Measurements from ENCODE around the gene PNMA1. TPM values are rescaled to one million over a fixed set of nuclear protein-coding genes. Genes with fewer than 3 reads are reported as not detected.

The PNMA1 gene
- total RNA-seq: 29.7 and 30.6 TPM in 2 replicates

GRCh38 chr14:73713803-73714655 lies at the start of gene PNMA1:
PNMA1 (minus strand) TSS chr14:73714384; CDS start chr14:73713639, 745 bp downstream.
- peak; percentile 86 for DNase-seq (ENCODE audit: low spot score)
- H3K4me1 Mint-ChIP-seq (ENCODE audit: low read depth): peaks cover 30% of the 10 kb centered on the region
- H3K36me3 Mint-ChIP-seq (ENCODE audit: low read depth): peaks cover 26% of the 10 kb centered on the region
- H3K4me3 Mint-ChIP-seq: peak within 1 kb of the TSS; percentile 87
- intact Hi-C loops (cut with micrococcal nuclease): loop anchor here (1.0 to 5.0 kb wide), 9 partner anchors 27 to 577 kb away; partner anchors contain the start of genes ACOT2, ALDH6A1, BBOF1 and ENTPD5
- H3K27ac Mint-ChIP-seq: peak within 1 kb of the TSS; percentile 92
- H3K27me3 Mint-ChIP-seq (ENCODE audit: insufficient read depth): no peaks in the 10 kb centered on the region
- H3K9me3 Mint-ChIP-seq: no peaks in the 10 kb centered on the region

DNA sequence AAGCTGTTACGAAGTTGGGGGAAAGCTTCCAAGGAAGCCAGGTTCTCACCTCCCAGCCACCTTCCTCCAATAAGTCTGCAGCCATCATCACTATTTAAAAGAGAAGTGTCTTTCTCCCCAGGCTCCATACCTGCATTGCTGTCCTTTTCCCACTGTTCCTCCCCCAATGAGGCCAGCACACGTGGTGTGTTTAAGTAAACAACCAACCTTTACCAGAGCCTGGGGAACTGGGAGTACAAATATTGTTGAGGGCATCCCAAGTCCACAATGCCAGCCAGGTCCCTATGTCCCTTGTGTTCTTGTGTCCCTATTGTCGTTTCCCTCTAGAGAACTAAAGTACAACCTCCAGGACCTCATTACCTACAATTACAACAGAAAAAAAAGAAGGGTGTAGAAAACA lies 49.2 kb upstream of the PNMA1 start:
- no peak for DNase-seq (ENCODE audit: low spot score)
- no peak overlapping the region for H3K4me3 Mint-ChIP-seq
- H3K4me1 Mint-ChIP-seq (ENCODE audit: low read depth): peaks cover 57% of the 10 kb centered on the region
- intact Hi-C loops (cut with micrococcal nuclease): loop anchor here (5.0 kb wide), 1 partner anchor 271 kb away; the partner anchor contains the start of gene RIOX1
- peaks cover 6% of the 10 kb centered on the region for H3K36me3 Mint-ChIP-seq (ENCODE audit: low read depth)
- no peaks in the 10 kb centered on the region for H3K27me3 Mint-ChIP-seq (ENCODE audit: insufficient read depth)
- peak overlapping the region; percentile 56 for H3K27ac Mint-ChIP-seq
- H3K9me3 Mint-ChIP-seq: no peaks in the 10 kb centered on the region

DNA sequence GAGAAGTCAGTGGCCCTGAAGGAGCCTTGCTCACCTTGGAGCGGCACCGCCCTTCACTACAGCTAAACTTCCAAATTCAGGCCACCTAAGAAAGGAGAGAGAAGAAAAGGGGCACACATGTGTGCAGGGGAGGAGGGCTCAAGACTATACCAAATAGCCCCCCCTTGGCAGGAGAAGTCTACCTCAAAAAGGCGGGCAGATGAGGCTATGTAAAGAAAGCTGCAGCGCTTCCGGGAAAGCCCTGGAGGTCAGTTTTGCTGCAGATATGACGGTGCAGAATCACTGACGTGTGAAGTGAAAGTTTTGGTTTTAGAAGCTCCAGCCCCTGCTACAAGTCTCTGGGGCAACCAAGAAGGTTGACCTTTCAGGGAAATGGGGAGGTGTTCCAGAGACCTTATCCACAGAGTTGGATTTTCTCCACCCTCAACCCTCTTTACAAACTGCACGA lies 48.2 kb upstream of the PNMA1 start:
- Mint-ChIP-seq H3K36me3 (ENCODE audit: low read depth) (peaks cover 11% of the 10 kb centered on the region), H3K27me3 (ENCODE audit: insufficient read depth) (no peaks in the 10 kb centered on the region), H3K4me3 (peak overlapping the region; percentile 37), H3K9me3 (no peaks in the 10 kb centered on the region), H3K27ac (peak overlapping the region; percentile 35), H3K4me1 (ENCODE audit: low read depth) (peaks cover 67% of the 10 kb centered on the region)
- intact Hi-C loops (cut with micrococcal nuclease): loop anchor here (1.0 to 5.0 kb wide), 2 partner anchors 8 to 270 kb away; partner anchors contain the start of gene RIOX1
- no peak for DNase-seq (ENCODE audit: low spot score)

- Mint-ChIP-seq H3K27me3 (ENCODE audit: insufficient read depth) (no peaks in the 10 kb centered on the region), H3K4me1 (ENCODE audit: low read depth) (peaks cover 73% of the 10 kb centered on the region), H3K9me3 (no peaks in the 10 kb centered on the region), H3K36me3 (ENCODE audit: low read depth) (peaks cover 11% of the 10 kb centered on the region), H3K4me3 (peak overlapping the region; percentile 67), H3K27ac (peak overlapping the region; percentile 83)
- intact Hi-C loops (cut with micrococcal nuclease): loop anchor here (1.0 to 5.0 kb wide), 3 partner anchors 7 to 269 kb away; partner anchors contain the start of genes DNAL1 and RIOX1
- no peak for DNase-seq (ENCODE audit: low spot score)
Observed at GRCh38 chr14:73761618-73762355, 47.6 kb upstream of the PNMA1 start.

DNA sequence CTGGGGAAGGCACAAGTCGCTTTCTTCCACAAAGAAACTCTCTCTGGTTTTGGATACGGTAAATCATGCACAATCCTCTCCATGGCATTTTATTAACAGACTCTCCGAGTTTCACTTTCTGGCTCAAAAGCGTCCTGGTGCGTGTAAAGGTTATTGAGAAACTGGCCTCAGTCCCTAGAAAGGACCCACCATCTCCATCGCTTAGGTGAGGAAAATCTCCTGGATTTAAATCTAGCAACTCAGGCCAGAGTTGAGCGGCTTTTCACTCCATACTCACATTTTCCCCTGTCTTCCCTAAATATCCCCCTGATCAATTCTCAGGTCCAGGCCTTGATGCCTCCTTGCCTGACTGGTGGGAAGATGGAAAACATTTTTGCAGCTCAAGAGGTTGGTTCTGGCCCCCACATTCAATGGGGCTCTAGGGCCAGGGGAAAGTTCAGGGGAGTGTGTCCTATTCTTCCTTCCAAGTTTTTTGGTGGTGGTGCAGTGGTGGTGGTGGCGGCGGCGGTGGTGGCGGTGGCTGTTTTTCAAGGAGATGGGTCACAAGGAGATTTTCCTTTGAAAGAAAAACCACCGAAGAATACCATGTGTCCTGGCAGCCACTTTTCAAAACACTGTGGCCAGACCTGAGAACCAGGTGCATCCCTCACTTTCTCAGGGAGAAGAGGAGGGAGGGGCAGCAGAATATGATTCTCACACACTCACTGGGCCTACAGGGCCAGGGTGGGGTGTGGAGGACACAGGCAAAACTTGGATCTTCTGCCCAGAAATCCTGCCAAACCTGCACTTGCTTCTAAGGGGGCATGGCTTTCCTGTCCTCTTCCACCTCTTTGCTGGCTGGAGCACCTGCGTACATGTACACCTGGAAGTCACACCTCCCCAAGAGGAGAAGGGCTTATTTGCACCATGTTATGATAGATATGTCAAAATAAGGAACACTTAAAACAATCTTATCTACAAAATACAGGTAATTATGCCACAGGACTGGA lies 46.7 kb upstream of the PNMA1 start:
- Mint-ChIP-seq H3K27ac (peak overlapping the region; percentile 97), H3K27me3 (ENCODE audit: insufficient read depth) (no peaks in the 10 kb centered on the region), H3K36me3 (ENCODE audit: low read depth) (peaks cover 9% of the 10 kb centered on the region), H3K9me3 (no peaks in the 10 kb centered on the region), H3K4me1 (ENCODE audit: low read depth) (peaks cover 79% of the 10 kb centered on the region), H3K4me3 (peak overlapping the region; percentile 85)
- intact Hi-C loops (cut with micrococcal nuclease): loop anchor here (1.0 to 5.0 kb wide), 6 partner anchors 10 to 269 kb away; partner anchors contain the start of genes DNAL1, PNMA1, RIOX1 and ZNF410
- DNase-seq (ENCODE audit: low spot score): no peak

GRCh38 chr14:73759714-73760597 lies 45.8 kb upstream of the PNMA1 start:
- Mint-ChIP-seq H3K4me1 (ENCODE audit: low read depth) (peaks cover 79% of the 10 kb centered on the region), H3K36me3 (ENCODE audit: low read depth) (peaks cover 5% of the 10 kb centered on the region)
- intact Hi-C loops (cut with micrococcal nuclease): loop anchor here (1.0 to 5.0 kb wide), 6 partner anchors 11 to 268 kb away; partner anchors contain the start of genes DNAL1, PNMA1, RIOX1 and ZNF410

DNA sequence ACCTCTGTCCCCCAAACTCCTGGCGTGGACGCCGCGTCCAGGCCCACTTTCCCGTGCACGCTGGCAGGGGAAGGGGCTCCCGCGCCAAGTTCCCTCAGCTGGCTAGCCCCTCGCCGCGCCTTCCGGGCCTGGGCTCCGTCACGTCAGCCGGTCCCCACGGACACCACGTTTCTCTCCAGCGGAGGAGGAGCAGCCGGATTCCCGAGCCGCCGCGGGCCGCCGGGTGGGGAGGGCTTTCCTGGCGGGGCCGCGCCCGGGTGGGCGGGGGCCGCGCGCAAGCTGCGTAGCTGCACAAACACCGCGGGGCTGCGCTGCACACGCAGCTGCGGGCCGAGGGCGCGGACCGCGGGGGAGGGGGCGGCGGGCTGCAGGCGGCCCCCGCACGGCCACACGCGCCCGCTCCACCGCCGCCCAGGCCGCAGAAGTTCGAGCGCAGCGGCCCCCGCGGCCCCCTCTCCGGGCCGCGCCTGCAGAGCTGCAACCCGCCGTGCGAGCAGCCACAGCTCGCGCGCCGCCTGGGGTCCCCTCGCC lies 45.1 kb upstream of the PNMA1 start:
- peak; percentile 48 for DNase-seq (ENCODE audit: low spot score)
- Mint-ChIP-seq H3K27ac (peak overlapping the region; percentile 84), H3K4me1 (ENCODE audit: low read depth) (peaks cover 84% of the 10 kb centered on the region), H3K36me3 (ENCODE audit: low read depth) (peaks cover 5% of the 10 kb centered on the region), H3K27me3 (ENCODE audit: insufficient read depth) (no peaks in the 10 kb centered on the region), H3K4me3 (peak overlapping the region; percentile 90), H3K9me3 (no peaks in the 10 kb centered on the region)
- intact Hi-C loops (cut with micrococcal nuclease): no loop called here

More at GRCh38 chr14:73759714-73760597, 45.8 kb upstream of the PNMA1 start:
- peak; percentile 95 for DNase-seq (ENCODE audit: low spot score)
- no peaks in the 10 kb centered on the region for H3K9me3 Mint-ChIP-seq
- peak overlapping the region; percentile 85 for H3K4me3 Mint-ChIP-seq
- peak overlapping the region; percentile 97 for H3K27ac Mint-ChIP-seq
- H3K27me3 Mint-ChIP-seq (ENCODE audit: insufficient read depth): no peaks in the 10 kb centered on the region

- intact Hi-C loops (cut with micrococcal nuclease): loop anchor here (1.0 kb wide), 1 partner anchor 30 kb away; no protein-coding TSS in a partner anchor
- peaks cover 87% of the 10 kb centered on the region for H3K4me1 Mint-ChIP-seq (ENCODE audit: low read depth)
- peak overlapping the region; percentile 90 for H3K4me3 Mint-ChIP-seq
- DNase-seq (ENCODE audit: low spot score): peak; percentile 64
- peak overlapping the region; percentile 96 for H3K27ac Mint-ChIP-seq
- peaks cover 5% of the 10 kb centered on the region for H3K36me3 Mint-ChIP-seq (ENCODE audit: low read depth)
- H3K9me3 Mint-ChIP-seq: no peaks in the 10 kb centered on the region
- no peaks in the 10 kb centered on the region for H3K27me3 Mint-ChIP-seq (ENCODE audit: insufficient read depth)
Observed at GRCh38 chr14:73758392-73759182, 44.4 kb upstream of the PNMA1 start.

GRCh38 chr14:73757876-73758391 lies 43.8 kb upstream of the PNMA1 start:
- no peak for DNase-seq (ENCODE audit: low spot score)
- H3K4me1 Mint-ChIP-seq (ENCODE audit: low read depth): peaks cover 87% of the 10 kb centered on the region
- intact Hi-C loops (cut with micrococcal nuclease): loop anchor here (1.0 to 2.0 kb wide), 3 partner anchors 30 to 67 kb away; no protein-coding TSS in a partner anchor
- H3K4me3 Mint-ChIP-seq: peak overlapping the region; percentile 90
- no peaks in the 10 kb centered on the region for H3K27me3 Mint-ChIP-seq (ENCODE audit: insufficient read depth)
- H3K27ac Mint-ChIP-seq: peak overlapping the region; percentile 96
- no peaks in the 10 kb centered on the region for H3K9me3 Mint-ChIP-seq
- peaks cover 5% of the 10 kb centered on the region for H3K36me3 Mint-ChIP-seq (ENCODE audit: low read depth)

DNA sequence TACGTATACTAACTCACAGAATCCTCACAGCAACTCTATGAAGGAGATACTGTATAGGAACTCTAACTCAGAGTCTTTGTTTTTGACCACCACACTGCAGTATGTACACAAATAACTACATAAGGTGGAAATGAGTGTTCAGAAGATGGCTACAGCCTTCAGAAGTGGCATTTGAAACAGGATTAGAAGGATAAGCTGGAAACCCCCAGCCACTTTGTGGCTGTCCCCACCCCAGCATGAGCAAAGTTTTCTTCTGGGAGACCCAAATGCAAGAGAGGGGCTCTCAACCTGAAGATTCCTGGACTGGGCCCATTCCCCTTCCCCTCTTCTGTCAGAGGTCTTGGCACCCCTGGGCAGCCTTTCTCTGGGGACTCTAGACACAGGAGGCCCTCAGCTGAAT lies 43.2 kb upstream of the PNMA1 start:
- H3K27ac Mint-ChIP-seq: peak overlapping the region; percentile 96
- peaks cover 87% of the 10 kb centered on the region for H3K4me1 Mint-ChIP-seq (ENCODE audit: low read depth)
- H3K9me3 Mint-ChIP-seq: no peaks in the 10 kb centered on the region
- no peak for DNase-seq (ENCODE audit: low spot score)
- peak overlapping the region; percentile 90 for H3K4me3 Mint-ChIP-seq
- intact Hi-C loops (cut with micrococcal nuclease): loop anchor here (1.0 to 2.0 kb wide), 2 partner anchors 61 to 68 kb away; no protein-coding TSS in a partner anchor
- H3K27me3 Mint-ChIP-seq (ENCODE audit: insufficient read depth): no peaks in the 10 kb centered on the region
- H3K36me3 Mint-ChIP-seq (ENCODE audit: low read depth): peaks cover 5% of the 10 kb centered on the region
